ENCODE measurements around the gene SFRP2.

Gene SFRP2, protein sequence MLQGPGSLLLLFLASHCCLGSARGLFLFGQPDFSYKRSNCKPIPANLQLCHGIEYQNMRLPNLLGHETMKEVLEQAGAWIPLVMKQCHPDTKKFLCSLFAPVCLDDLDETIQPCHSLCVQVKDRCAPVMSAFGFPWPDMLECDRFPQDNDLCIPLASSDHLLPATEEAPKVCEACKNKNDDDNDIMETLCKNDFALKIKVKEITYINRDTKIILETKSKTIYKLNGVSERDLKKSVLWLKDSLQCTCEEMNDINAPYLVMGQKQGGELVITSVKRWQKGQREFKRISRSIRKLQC

DNA sequence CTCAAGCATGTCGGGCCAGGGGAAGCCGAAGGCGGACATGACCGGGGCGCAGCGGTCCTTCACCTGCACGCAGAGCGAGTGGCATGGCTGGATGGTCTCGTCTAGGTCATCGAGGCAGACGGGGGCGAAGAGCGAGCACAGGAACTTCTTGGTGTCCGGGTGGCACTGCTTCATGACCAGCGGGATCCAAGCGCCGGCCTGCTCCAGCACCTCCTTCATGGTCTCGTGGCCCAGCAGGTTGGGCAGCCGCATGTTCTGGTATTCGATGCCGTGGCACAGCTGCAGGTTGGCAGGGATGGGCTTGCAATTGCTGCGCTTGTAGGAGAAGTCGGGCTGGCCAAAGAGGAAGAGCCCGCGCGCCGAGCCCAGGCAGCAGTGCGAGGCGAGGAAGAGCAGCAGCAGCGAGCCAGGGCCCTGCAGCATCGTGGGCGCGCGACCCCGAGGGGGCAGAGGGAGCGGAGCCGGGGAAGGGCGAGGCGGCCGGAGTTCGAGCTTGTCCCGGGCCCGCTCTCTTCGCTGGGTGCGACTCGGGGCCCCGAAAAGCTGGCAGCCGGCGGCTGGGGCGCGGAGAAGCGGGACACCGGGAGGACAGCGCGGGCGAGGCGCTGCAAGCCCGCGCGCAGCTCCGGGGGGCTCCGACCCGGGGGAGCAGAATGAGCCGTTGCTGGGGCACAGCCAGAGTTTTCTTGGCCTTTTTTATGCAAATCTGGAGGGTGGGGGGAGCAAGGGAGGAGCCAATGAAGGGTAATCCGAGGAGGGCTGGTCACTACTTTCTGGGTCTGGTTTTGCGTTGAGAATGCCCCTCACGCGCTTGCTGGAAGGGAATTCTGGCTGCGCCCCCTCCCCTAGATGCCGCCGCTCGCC, at the start of gene SFRP2:
Gene SFRP2 (minus strand): TSS at position 671 of the 864 bp plus-strand sequence. CDS start 248 bp downstream, at position 423.
- no peak for DNase-seq
- no peak for TF ChIP-seq POLR2A (IDR thresholded peaks at IDR 0.05; ENCODE audit: low read length)
- no peak for TF ChIP-seq GATA1 (IDR thresholded peaks at IDR 0.05; ENCODE audit: low read depth, low read length)

DNA sequence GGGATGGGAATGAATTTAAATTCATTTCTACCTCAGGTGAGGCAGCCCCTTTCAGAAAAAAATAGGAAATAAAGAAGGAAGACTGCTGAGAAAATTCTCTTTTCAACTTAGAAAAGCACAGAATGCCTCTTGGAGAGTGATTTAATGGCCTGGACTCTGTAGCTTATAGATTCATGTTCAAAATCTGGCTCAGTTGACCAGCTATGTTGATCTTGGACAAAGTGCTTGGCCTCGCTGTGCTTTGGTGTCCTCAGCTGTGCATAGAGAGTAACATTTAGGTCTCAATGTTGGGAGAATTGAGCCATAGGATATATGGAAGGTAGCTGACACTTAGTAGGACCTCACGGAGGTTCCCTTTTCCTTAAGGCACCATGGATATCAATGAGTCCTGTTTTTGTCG, 49.7 kb upstream of the SFRP2 start:
- TF ChIP-seq GATA1 (IDR thresholded peaks at IDR 0.05; ENCODE audit: low read depth, low read length) (no peak), POLR2A (IDR thresholded peaks at IDR 0.05; ENCODE audit: low read length) (no peak)
- DNase-seq: no peak

DNA sequence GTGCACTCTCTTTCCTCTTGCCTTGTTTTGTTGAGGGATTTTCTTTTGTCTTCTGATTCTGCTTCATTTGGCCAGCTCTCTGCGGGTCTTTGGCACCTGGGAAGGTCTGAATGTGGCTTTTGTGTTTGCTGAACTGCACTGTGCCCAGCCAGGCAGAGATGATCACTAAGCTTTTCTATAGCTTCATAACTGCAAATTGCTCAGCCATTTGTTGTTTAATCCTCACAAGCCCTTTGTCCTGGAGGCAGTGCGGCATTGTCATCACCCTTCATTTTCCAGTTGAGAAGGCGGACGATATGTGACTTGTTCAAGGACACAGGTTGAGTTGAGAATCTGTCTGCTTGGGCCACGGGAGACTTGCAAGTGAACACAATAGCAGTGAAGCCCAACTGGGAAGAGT, 46.0 kb upstream of the SFRP2 start:
- DNase-seq: no peak
- TF ChIP-seq POLR2A (IDR thresholded peaks at IDR 0.05; ENCODE audit: low read length): no peak
- TF ChIP-seq GATA1 (IDR thresholded peaks at IDR 0.05; ENCODE audit: low read depth, low read length): no peak

DNA sequence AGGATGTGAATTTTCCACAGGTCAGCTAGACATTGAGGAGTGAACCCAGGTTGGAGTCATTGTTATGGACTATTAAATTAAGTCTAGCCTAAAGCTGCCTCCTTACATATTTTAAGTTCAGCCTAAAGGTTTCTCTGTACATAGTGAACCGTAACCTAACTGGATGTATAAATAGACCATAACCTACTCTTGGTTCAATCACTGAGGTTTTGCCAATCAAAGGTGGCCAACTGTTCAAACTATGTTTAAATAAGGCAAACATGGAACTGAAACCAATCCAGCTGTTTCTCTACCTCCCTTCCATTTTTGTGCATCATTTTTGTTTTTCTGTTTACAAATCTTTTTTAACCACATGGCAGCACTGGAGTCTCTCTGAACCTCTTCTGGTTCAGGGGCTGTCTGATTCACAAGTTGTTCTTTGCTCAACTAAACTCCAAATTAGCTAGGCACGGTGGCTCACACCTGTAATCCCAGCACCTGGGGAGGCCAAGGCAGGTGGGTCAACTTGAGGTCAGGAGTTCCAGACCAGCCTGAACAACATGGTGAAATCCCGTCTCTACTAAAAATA, 43.9 kb upstream of the SFRP2 start:
- DNase-seq: no peak
- no peak for TF ChIP-seq GATA1 (IDR thresholded peaks at IDR 0.05; ENCODE audit: low read depth, low read length)
- TF ChIP-seq POLR2A (IDR thresholded peaks at IDR 0.05; ENCODE audit: low read length): no peak

DNA sequence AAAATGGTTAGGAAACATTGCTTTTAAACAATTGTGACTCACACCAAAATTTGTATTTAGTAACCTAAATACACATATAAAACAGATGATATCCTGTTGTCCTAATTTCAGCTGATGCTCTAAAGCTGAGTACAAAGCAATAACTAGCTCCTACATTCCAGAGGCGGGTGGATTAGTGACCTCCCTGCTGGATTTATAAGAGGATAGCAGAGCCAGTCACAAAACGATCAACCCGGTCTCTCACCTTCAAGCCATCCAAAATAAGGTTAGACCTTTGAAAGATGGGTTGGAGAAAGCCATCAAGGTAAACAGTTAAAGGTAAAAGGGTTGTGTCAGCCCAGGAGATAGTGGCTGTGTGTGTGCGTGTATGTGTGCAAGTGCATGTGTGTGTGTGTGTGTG, 43.2 kb upstream of the SFRP2 start:
- TF ChIP-seq GATA1 (IDR thresholded peaks at IDR 0.05; ENCODE audit: low read depth, low read length) (no peak), POLR2A (IDR thresholded peaks at IDR 0.05; ENCODE audit: low read length) (no peak)

DNA sequence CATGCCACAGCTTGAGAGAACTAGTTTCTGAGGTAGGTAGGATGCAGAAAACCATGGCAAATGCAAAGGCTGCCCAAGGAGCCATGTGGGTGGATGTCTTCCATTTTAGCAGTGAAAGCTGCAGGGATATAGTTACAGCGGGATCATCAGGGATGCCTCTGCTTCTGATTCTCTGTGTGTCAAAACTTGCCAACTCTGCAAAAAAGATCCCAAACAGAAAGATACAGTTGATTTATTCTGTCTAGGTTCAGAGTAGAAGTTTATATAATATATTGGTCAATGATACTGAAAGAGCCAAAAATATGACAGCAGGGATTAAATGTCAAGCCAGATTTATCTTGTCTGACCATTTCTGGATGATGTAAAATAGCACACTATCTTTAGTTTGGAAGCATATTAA, 42.4 kb upstream of the SFRP2 start:
- TF ChIP-seq GATA1 (IDR thresholded peaks at IDR 0.05; ENCODE audit: low read depth, low read length) (no peak), POLR2A (IDR thresholded peaks at IDR 0.05; ENCODE audit: low read length) (no peak)
- DNase-seq: no peak

More for the DNA sequence above, 43.2 kb upstream of the SFRP2 start:
- no peak for DNase-seq

DNA sequence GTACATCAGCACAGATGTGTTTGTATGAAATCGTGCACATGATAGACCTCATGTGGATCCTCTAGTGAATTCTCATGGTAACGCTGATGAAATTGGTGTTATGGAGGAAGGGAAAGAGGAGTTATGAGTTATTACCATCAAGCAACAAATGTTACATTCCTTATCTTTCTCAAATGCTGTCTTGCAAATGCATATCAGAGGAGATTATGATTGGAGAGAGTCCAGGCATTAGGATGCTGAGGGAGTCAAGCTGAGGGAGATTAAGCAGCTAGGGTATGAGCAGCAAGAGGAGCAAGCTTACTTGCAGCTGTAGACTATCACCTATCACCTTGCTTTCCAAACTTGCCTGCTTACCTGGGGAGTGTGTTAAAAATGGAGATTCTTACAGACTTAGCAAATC, 36.8 kb upstream of the SFRP2 start:
- TF ChIP-seq POLR2A (IDR thresholded peaks at IDR 0.05; ENCODE audit: low read length) (no peak), GATA1 (IDR thresholded peaks at IDR 0.05; ENCODE audit: low read depth, low read length) (no peak)
- no peak for DNase-seq

DNA sequence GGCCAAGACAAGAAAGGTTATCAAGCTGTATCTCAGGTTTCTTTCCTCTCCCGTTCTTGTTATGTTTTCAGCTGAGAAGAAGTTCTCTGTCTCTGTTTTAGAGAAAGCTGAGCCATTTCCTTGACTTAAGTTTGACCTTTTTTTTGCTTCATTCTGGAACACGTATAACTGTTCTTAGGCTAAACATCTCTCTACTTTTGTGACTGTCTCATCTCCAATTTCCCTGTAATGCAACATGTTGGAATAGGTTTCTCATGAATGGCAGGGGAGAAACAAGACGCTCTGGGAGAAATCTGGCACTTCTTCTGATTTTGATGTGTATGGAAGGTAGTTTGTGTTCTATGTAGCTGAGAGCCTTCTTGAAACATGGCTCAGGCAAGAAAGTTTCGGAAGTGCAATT, 36.2 kb upstream of the SFRP2 start:
- no peak for TF ChIP-seq POLR2A (IDR thresholded peaks at IDR 0.05; ENCODE audit: low read length)
- no peak for TF ChIP-seq GATA1 (IDR thresholded peaks at IDR 0.05; ENCODE audit: low read depth, low read length)
- DNase-seq: no peak

DNA sequence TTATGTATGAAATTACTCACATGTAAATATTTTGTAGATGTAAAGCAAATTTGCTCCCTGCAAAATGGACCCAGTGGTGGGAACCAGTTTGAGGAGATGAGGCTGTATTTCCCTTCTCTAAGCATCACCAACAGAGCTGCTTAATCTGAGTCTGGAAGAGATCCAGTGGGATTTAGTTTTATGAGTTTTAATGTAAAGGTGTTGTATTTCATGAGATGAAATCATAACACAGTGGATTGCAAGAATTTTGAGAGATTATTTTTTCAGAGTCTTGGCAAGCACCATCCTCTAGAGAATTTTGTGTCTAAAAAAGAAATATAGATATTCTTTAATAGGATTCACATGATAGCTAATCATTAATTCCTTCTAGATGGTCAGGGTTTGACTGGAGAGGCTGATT, 35.6 kb upstream of the SFRP2 start:
- no peak for TF ChIP-seq GATA1 (IDR thresholded peaks at IDR 0.05; ENCODE audit: low read depth, low read length)
- no peak for TF ChIP-seq POLR2A (IDR thresholded peaks at IDR 0.05; ENCODE audit: low read length)

DNA sequence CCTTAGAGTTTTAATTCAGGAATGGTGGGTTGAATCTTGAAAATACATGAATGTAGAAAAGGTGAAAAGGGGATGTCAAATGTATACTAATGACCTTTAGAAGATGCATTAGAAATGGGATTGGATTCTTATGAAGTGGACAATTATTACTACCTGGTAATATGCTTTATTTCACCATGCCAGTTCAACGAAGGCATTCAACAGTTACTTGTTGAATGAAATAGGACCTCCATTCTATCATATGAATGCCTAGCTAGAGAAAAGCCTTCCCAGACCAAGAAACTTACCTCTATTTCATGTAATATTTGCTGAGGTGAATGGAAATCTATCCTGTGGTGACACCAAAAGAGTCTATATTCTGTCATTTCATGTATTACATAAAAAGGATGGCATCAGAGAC, 34.6 kb upstream of the SFRP2 start:
- TF ChIP-seq POLR2A (IDR thresholded peaks at IDR 0.05; ENCODE audit: low read length) (no peak), GATA1 (IDR thresholded peaks at IDR 0.05; ENCODE audit: low read depth, low read length) (no peak)

More for the DNA sequence above, 35.6 kb upstream of the SFRP2 start:
- no peak for DNase-seq

DNA sequence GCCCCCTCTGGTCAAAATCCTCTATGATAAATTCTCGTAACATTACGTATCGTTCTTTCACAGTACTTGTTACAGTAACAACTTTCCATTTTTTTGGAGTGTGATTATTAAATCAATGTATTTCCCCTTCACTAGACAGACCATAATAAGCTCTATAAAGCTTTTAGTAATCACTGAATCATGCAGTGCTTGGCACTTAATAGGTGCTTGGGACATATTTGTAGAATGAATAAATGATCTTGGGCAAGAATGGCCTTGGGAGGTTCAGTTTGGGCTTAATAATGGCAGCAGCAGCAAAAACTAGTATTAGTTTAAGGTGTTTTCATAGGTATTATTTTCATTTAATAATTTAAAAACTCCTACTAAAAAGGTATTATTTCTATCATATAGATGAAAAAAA, 33.4 kb upstream of the SFRP2 start:
- DNase-seq: no peak
- TF ChIP-seq GATA1 (IDR thresholded peaks at IDR 0.05; ENCODE audit: low read depth, low read length) (no peak), POLR2A (IDR thresholded peaks at IDR 0.05; ENCODE audit: low read length) (no peak)

More for the DNA sequence above, 34.6 kb upstream of the SFRP2 start:
- no peak for DNase-seq

DNA sequence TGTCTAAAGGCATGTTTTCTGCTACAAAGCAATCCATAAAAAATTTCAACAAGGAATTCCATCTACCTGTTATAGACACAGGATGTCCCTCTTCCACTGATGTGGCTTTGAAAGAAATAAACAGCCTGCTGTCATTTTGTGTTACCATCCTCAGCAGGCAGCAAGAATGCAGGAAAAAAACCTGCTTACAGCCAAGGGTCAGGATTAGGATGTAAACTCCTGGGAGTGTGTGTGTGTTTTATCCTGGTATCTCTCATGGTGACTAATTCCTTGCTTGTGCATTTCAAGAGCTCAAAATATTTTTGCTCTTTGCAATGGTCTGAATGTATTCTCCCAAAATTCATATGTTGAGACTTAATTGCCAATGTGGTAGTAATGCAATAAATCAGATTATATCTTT, 28.6 kb upstream of the SFRP2 start:
- TF ChIP-seq POLR2A (IDR thresholded peaks at IDR 0.05; ENCODE audit: low read length) (no peak), GATA1 (IDR thresholded peaks at IDR 0.05; ENCODE audit: low read depth, low read length) (no peak)
- DNase-seq: no peak

DNA sequence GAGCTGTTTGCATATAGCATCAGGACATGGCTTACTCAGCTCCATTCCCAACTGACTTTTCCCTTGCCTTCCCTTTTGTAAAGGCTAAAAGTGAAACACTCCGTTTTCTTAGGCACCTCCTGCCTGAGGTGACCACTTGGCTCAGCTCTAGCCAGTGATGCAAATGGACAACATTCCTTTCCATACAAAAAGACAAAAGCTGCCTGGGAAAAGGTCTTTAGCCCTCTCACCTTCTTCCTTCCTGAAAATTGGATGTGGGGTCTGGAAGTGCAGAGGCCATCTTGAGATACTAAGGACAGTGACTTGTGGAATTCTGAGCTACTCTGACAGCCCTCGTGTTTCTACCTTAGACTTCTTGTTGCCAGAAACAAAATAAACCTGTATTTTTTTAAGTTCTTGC, 27.7 kb upstream of the SFRP2 start:
- no peak for DNase-seq
- no peak for TF ChIP-seq POLR2A (IDR thresholded peaks at IDR 0.05; ENCODE audit: low read length)
- TF ChIP-seq GATA1 (IDR thresholded peaks at IDR 0.05; ENCODE audit: low read depth, low read length): no peak

DNA sequence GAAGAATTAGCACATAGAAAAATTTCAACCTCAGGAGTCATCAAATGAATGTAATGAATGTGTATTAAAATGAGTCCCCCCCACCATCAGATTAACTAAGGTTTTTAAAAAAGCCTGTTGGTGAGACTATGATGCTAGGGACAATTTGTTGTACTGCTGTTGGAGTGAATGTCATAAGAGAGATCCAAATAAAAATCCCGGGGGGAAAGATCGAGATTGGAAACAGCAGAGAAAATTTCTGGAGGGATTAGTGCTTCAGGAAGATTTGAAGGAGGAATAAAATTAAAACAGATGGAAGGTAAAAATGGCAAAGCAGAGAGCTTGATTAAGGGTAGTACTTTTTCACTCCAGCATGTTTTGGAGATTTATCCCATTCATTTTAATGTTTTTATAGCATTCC, 25.9 kb upstream of the SFRP2 start:
- TF ChIP-seq GATA1 (IDR thresholded peaks at IDR 0.05; ENCODE audit: low read depth, low read length): no peak
- no peak for TF ChIP-seq POLR2A (IDR thresholded peaks at IDR 0.05; ENCODE audit: low read length)
- no peak for DNase-seq

Data from erythroblast (primary cell).